ENCODE results near the gene SLC22A8. TPM values are rescaled to one million over a fixed set of nuclear protein-coding genes. Genes with fewer than 3 reads are reported as not detected.

SLC22A8 gene
- total RNA-seq, 1 experiment from 2014 or later = not detected

DNA sequence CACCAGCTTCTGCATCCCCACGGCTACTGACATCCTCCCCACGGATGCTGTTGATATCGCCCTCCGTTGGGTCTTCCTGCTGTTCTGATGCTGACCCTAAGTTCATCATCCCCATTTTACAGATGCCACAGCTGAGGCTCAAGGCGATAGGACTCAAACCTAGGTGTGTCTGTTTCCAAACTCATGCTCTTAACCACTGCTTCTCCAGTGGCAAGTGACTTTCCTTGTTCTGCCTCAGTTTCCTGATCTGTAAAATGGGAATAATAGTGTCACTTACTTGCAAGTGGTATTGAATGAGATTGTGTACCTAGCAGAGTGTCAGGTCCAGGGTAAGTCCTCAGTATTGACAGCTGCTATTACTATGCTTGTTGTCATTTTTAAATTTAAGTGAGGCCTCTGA, 16.5 kb downstream of the SLC22A8 start:
- H3K9ac ChIP-seq (ENCODE audit: low read length) = no peak overlapping the region
- H3K9me2 ChIP-seq (replicated peaks; ENCODE audit: low read length) = no peaks in the 10 kb centered on the region
- no peaks in the 10 kb centered on the region for H3K4me1 ChIP-seq (ENCODE audit: insufficient read depth, low read length)
- H3K79me2 ChIP-seq (ENCODE audit: low read length) = no peaks in the 10 kb centered on the region
- H4K20me1 ChIP-seq (ENCODE audit: low read length) = no peaks in the 10 kb centered on the region
- H3K27me3 ChIP-seq (ENCODE audit: low read length) = peaks cover 37% of the 10 kb centered on the region
- BruUV-seq (replicated peaks) = no TSS peak
- ChIA-PET POLR2A (ENCODE audit: unreplicated experiment) (no interaction called here), CTCF (no interaction called here)
- H3K36me3 ChIP-seq (ENCODE audit: low read depth, low read length) = no peaks in the 10 kb centered on the region
- no peak overlapping the region for H3K27ac ChIP-seq (ENCODE audit: low read length)
- no peaks in the 10 kb centered on the region for H3K9me3 ChIP-seq (ENCODE audit: low read length)
- TF ChIP-seq EZH2 (IDR thresholded peaks at IDR 0.05; ENCODE audit: low read length, unreplicated experiment) (no peak), EZH2phosphoT487 (IDR thresholded peaks at IDR 0.05; ENCODE audit: borderline replicate concordance, low read length) (no peak)
- TF ChIP-seq, protein P1, sequence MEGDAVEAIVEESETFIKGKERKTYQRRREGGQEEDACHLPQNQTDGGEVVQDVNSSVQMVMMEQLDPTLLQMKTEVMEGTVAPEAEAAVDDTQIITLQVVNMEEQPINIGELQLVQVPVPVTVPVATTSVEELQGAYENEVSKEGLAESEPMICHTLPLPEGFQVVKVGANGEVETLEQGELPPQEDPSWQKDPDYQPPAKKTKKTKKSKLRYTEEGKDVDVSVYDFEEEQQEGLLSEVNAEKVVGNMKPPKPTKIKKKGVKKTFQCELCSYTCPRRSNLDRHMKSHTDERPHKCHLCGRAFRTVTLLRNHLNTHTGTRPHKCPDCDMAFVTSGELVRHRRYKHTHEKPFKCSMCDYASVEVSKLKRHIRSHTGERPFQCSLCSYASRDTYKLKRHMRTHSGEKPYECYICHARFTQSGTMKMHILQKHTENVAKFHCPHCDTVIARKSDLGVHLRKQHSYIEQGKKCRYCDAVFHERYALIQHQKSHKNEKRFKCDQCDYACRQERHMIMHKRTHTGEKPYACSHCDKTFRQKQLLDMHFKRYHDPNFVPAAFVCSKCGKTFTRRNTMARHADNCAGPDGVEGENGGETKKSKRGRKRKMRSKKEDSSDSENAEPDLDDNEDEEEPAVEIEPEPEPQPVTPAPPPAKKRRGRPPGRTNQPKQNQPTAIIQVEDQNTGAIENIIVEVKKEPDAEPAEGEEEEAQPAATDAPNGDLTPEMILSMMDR (conservative IDR thresholded peaks at IDR 0.05; ENCODE audit: low read depth, low read length) = no peak
- intact Hi-C loops (cut with micrococcal nuclease) = no loop called here
- no peak for DNase-seq
- no peak for ATAC-seq
- H3F3A ChIP-seq (ENCODE audit: low read length, unreplicated experiment) = no peaks in the 10 kb centered on the region
- no peak overlapping the region for H3K4me2 ChIP-seq (ENCODE audit: low read length)
- H3K4me3 ChIP-seq (ENCODE audit: low read length) = no peak overlapping the region
- H2AFZ ChIP-seq (ENCODE audit: low read length) = no peak overlapping the region

DNA sequence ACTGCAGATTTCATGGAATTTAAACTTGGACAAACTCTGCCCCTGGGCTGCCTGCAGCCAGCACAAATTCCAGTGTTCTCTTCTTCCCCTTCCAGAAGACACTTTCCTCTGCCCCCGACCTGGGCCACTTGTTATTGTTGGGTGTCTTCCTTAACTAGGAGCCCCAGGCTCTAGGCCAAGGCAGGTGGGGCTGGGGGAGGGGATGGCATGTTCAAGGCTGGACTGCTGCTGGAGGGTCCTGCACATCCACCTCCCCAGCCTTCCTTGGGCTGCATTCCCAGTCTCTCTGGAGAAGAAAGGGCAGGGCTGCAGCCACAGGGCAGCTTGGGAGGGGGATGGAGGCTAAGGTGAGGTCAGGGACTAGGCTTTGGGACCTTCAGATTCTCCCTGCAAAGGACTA, 19.4 kb downstream of the SLC22A8 start:
- Histone ChIP-seq H3K9ac (ENCODE audit: low read length) (no peak overlapping the region), H3K27me3 (ENCODE audit: low read length) (peaks cover 50% of the 10 kb centered on the region), H3K36me3 (ENCODE audit: low read depth, low read length) (no peaks in the 10 kb centered on the region), H2AFZ (ENCODE audit: low read length) (no peak overlapping the region), H3F3A (ENCODE audit: low read length, unreplicated experiment) (no peaks in the 10 kb centered on the region), H3K4me3 (ENCODE audit: low read length) (no peak overlapping the region), H4K20me1 (ENCODE audit: low read length) (no peaks in the 10 kb centered on the region), H3K4me2 (ENCODE audit: low read length) (no peak overlapping the region), H3K9me3 (ENCODE audit: low read length) (no peaks in the 10 kb centered on the region), H3K79me2 (ENCODE audit: low read length) (no peaks in the 10 kb centered on the region), H3K9me2 (replicated peaks; ENCODE audit: low read length) (no peaks in the 10 kb centered on the region), H3K27ac (ENCODE audit: low read length) (no peak overlapping the region), H3K4me1 (ENCODE audit: insufficient read depth, low read length) (no peaks in the 10 kb centered on the region)
- intact Hi-C loops (cut with micrococcal nuclease) = no loop called here
- DNase-seq = no peak
- no peak for ATAC-seq
- ChIA-PET CTCF (no interaction called here), POLR2A (ENCODE audit: unreplicated experiment) (no interaction called here)
- TF ChIP-seq, protein P1 (conservative IDR thresholded peaks at IDR 0.05; ENCODE audit: low read depth, low read length) = no peak
- BruUV-seq (replicated peaks) = no TSS peak

DNA sequence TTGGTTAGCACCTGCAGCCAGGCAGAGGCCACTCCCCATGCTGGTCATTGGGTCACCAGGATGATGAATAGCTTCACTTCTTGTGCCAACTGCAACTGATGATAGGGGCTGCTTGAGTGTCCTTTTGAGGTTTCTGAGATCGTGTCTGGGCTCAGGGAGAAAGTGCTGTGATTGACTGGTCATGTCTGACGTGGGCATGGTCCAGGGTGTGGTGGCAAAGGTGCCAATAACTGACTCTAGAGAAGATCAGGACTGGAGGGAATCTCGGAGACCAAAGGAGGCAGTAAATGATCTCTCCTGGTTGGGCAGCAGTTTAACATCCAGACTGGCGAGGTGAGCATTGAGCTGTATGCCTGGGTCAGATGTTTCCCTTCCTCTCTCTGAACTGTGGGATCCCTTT, 20.9 kb downstream of the SLC22A8 start:
- Histone ChIP-seq H2AFZ (ENCODE audit: low read length) (no peak overlapping the region), H3K79me2 (ENCODE audit: low read length) (no peaks in the 10 kb centered on the region), H3K9me2 (replicated peaks; ENCODE audit: low read length) (no peaks in the 10 kb centered on the region), H3F3A (ENCODE audit: low read length, unreplicated experiment) (no peaks in the 10 kb centered on the region), H3K36me3 (ENCODE audit: low read depth, low read length) (no peaks in the 10 kb centered on the region), H4K20me1 (ENCODE audit: low read length) (no peaks in the 10 kb centered on the region), H3K27me3 (ENCODE audit: low read length) (peaks cover 57% of the 10 kb centered on the region), H3K4me2 (ENCODE audit: low read length) (no peak overlapping the region), H3K4me1 (ENCODE audit: insufficient read depth, low read length) (no peaks in the 10 kb centered on the region), H3K27ac (ENCODE audit: low read length) (no peak overlapping the region), H3K4me3 (ENCODE audit: low read length) (no peak overlapping the region), H3K9ac (ENCODE audit: low read length) (no peak overlapping the region), H3K9me3 (ENCODE audit: low read length) (no peaks in the 10 kb centered on the region)
- DNase-seq = no peak
- BruUV-seq (replicated peaks) = no TSS peak
- CTCF ChIA-PET = interaction anchor here (0.5 kb wide), 1 partner anchor 77 kb away, joined by 5 read pairs; no protein-coding TSS in a partner anchor
- intact Hi-C loops (cut with micrococcal nuclease) = no loop called here
- ATAC-seq = no peak
- POLR2A ChIA-PET (ENCODE audit: unreplicated experiment) = no interaction called here
- no peak for TF ChIP-seq EZH2 (IDR thresholded peaks at IDR 0.05; ENCODE audit: low read length, unreplicated experiment)

All from PC-3 (cell line).